GM21737 (cell line): ENCODE results near the gene PLEKHA4.
"Not testable (repeated sequence)": the region's sequence is repeated elsewhere in the genome, so short reads cannot be mapped to it uniquely, and the experiment has no call there.

ENCODE experiments used
- ATAC-seq: cut with Tn5 transposase; IDR thresholded peaks from one replicate; pipeline ENCODE4 v1.9.1; 2021; ENCODE audit warnings: mild to moderate bottlenecking, moderate library complexity; ENCODE audit not compliant: unreplicated experiment

The PLEKHA4 gene

GRCh38 chr19:48890551-48890950 is 22.1 kb upstream of the PLEKHA4 start:
- ATAC-seq: no peak

GRCh38 chr19:48889496-48889895 is 21.1 kb upstream of the PLEKHA4 start:
- not testable (repeated sequence) for ATAC-seq

- no peak for ATAC-seq
These were observed 19.6 kb upstream of the PLEKHA4 start for GRCh38 chr19:48887861-48888612.

GRCh38 chr19:48883726-48884125 is 15.3 kb upstream of the PLEKHA4 start:
- ATAC-seq: no peak

DNA sequence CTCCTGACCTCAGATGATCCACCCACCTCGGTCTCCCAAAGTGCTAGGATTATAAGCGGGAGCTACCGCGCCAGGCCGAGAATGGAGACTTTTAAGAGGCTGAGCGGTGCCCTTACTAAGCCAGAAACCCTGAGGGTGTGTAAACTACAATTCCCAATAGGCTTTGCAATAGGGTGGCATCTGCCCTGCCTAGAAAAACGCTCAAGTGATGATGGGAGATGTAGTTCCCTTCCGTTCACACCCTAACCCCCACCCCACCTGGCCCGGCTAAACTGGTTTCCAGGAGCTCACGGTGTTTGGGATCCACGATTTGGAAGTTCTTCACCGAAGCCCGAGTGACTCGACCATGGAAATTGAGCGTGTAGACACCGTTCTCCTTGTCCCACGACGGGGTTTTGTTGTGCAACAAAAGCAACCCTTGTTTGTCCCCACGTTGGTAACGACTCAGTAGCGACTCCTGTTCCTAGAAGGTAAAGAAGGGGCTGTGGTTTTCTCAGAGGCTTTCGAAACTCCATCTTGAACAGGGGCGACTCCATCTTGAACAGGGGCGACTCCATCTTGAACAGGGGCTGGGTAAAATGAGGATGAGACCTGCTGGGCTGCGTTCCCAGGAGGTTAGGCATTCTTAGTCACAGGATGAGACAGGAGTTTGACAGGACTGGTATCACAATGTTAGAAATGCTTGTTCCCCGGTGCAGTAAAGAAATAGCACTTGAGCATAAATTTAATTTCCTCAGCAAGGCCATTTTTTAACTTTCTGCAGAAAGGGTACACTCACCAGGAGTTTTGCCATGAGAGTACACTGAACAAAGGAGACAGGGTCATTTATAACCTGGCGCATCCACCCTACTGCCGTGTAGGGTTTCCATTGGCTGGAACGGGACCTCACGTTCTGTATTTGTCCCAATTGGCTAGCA is 13.6 kb upstream of the PLEKHA4 start:
- ATAC-seq: no peak

DNA sequence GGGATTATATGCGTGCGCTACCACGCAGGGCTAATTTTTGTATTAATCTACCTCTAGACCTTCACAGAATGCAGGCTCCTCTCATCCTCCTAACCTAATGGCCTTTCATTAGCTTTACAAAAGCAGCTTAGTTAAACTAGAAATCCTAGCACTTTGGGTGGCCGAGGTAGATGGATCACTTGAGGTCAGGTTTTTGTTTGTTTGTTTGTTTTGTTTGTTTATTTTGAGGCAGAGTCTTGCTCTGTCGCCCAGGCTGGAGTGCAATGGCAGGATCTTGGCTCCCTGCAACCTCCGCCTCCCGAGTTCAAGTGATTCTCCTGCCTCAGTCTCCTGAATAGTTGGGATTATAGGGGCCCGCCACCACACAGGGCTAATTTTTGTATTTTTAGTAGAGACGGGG is 11.3 kb upstream of the PLEKHA4 start:
- ATAC-seq: not testable (repeated sequence)

- no peak for ATAC-seq
These were observed 10.7 kb upstream of the PLEKHA4 start for GRCh38 chr19:48879025-48879637.

DNA sequence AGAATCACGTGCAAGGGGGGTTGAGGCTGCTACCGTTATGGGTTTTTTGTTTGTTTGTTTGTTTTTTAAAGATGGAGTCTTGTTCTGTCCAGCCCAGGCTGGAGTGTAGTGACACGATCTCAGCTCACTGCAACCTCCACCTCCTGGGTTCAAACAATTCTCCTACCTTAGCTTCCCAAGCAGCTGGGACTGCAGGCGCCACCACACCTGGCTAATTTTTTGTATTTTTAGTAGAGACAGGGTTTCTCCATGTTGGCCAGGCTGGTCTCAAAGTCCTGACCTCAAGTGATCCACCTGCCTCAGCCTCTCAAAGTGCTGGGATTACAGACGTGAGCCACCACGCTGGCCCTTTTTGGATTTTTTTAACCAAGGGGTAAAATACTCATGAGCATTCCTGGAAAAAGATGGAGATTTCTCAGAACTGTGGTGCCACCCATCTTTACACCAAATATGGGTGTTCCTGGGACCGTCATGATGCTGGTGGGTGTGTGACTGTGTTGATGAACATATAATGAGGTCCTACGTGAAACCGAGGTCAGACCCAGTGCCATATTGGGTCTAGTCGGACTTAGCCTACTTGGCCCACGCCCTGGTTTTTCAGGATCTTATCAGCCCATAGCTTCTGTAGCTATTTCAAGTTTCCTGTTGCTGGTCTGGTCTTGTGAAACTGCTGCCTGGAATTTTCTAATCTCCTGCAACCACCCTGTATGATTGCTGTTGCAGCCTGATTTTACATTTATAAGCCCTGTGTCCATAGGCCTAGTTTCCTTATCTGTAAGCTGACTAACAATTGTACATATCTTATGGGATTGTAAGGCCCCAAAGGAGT is 10.0 kb upstream of the PLEKHA4 start:
- ATAC-seq: no peak

GRCh38 chr19:48877855-48878195 is 9.4 kb upstream of the PLEKHA4 start:
- ATAC-seq: no peak

DNA sequence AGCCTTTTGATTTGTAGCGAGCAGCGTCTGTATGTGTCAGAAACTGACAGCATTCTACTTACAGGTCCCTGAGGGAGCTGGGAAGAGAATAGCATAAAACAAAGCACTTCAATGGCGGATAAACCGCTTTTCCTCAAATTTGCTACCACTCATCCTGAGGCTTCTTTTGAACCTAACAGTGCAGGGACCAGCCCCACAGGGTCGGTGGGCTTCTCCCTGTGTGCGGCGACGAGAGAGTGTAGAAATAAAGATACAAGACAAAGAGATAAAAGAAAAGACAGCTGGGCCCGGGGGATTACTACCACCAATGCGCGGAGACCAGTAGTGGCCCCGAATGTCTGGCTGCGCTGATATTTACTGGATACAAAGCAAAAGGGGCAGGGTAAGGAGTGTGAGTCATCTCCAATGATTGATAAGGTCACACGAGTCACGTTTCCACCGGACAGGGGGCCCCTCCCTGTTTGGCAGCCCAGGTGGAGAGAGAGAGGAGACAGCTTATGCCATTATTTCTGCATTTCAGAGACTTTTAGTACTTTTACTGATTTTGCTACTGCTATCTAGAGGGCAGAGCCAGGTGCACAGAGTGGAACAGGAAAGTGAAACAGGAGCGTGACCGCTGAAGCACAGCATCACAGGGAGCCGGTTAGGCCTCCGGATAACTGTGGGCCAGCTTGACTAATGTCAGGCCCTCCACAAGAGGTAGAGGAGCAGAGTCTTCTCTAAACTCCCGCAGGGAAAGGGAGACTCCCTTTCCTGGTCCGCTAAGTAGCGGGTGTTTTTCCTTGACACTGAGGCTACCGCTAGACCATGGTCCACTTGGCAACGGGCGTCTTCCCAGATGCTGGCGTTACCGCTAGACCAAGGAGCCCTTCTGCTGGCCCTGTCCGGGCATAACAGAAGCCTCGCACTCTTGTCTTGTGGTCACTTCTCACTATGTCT is 7.9 kb upstream of the PLEKHA4 start:
- not testable (repeated sequence) for ATAC-seq

- ATAC-seq: no peak
These were observed 6.1 kb upstream of the PLEKHA4 start for GRCh38 chr19:48874303-48875135.

DNA sequence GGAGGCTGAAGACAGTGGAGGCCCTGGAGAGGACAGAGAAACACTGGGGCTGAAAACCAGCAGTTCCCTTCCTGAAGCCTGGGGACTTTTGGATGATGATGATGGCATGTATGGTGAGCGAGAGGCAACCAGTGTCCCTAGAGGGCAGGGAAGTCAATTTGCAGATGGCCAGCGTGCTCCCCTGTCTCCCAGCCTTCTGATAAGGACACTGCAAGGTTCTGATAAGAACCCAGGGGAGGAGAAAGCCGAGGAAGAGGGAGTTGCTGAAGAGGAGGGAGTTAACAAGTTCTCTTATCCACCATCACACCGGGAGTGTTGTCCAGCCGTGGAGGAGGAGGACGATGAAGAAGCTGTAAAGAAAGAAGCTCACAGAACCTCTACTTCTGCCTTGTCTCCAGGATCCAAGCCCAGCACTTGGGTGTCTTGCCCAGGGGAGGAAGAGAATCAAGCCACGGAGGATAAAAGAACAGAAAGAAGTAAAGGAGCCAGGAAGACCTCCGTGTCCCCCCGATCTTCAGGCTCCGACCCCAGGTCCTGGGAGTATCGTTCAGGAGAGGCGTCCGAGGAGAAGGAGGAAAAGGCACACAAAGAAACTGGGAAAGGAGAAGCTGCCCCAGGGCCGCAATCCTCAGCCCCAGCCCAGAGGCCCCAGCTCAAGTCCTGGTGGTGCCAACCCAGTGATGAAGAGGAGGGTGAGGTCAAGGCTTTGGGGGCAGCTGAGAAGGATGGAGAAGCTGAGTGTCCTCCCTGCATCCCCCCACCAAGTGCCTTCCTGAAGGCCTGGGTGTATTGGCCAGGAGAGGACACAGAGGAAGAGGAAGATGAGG is 5.3 kb upstream of the PLEKHA4 start:
- no peak for ATAC-seq

DNA sequence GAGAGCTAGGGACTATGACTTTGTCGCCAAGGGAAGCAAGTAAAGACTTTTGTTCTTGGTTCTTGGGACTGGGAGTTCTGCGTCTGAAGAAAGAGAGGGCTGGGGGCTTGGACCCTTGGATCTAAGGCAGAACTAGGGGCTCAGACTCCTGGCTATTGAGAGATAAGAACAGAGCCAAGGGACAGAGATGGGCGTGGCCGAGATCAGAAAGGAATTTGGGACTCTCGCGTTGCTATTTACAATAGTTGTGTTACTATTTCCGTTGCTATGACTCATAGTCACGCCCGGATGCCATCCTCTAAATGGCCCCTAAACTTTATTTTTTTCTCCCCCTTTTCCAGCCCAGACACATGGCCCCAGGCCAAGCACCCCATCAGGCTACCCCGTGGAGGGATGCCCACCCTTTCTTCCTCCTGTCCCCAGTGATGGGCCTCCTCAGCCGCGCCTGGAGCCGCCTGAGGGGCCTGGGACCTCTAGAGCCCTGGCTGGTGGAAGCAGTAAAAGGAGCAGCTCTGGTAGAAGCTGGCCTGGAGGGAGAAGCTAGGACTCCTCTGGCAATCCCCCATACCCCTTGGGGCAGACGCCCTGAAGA is 4.6 kb upstream of the PLEKHA4 start:
- ATAC-seq: no peak

DNA sequence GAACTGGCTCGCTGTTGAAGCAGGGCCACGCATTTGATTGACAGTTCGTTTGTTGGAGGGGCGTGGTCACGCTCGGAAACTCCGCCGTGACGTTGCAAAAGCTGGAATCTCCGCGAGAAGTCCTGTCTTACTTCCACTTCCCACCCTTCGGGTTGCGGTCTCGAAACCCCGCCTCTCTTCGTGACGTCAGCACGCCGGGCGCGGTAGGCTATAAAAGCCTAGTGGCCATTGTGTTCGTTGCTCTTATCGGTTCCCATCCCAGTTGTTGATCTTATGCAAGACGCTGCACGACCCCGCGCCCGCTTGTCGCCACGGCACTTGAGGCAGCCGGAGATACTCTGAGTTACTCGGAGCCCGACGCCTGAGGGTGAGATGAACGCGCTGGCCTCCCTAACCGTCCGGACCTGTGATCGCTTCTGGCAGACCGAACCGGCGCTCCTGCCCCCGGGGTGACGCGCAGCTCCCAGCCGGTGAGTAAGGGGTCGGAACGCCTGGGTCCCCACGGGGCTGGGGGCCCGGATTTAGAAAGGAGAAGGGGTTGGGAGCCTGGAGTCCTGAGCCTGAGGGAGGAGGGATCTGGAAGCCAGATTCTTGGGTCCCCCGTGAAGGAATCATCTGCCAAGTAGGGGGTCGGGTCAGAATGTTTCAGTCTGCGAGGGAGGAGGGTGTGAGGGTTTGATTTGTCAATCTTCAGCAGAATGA is 3.9 kb upstream of the PLEKHA4 start, which contains the start of gene PPP1R15A:
Gene PPP1R15A (plus strand): TSS at position 240 of the 702 bp plus-strand sequence. CDS start 813 bp downstream, outside the sequence.
- ATAC-seq: peak; percentile 56

DNA sequence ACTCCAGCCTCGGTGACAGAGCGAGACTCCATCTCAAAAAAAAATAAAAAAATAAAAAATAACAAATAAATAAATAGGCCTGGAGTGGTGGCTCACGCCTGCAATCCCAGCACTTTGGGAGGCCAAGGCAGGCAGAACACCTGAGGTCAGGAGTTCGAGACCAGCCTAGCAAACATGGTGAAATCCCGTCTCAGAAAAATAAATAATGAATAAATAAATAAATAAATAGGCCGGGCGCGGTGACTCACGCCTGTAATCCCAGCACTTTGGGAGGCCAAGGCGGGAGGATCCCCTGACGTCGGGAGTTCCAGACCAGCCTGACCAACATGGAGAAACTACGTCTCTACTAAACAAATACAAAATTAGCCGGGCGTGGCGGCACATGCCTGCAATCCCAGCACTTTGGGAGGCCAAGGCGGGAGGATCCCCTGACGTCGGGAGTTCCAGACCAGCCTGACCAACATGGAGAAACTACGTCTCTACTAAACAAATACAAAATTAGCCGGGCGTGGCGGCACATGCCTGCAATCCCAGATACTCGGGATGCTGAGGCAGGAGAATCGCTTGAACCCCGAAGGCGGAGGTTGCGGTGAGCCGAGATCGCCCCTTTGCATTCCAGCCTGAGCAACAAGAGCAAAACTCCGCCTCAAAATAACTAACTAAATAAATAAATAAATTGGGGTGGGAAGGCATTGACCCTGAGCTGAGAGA is 3.2 kb upstream of the PLEKHA4 start:
- ATAC-seq: not testable (repeated sequence)

- ATAC-seq: no peak
These were observed 1.6 kb upstream of the PLEKHA4 start for GRCh38 chr19:48870048-48870447.
